Stimulated activated CD8-positive, alpha-beta memory T cell treated with anti-CD3 and anti-CD28 coated beads, Interleukin-7, amount 100 ng/mL, for 48 hours (primary cell): Measurements from ENCODE around the gene NARF.
"Not testable (repeated sequence)": the region's sequence is repeated elsewhere in the genome, so short reads cannot be mapped to it uniquely, and the experiment has no call there.

Source experiments
- DNase-seq, 2 donors: peaks; one replicate each; pipeline ENCODE4 v3.0.0-alpha.2; 2020; ENCODE audit warnings: low read depth in 1 of 2; ENCODE audit errors: extremely low read depth in 1 of 2

NARF gene

GRCh38 chr17:82496529-82497434, 38.2 kb downstream of the NARF start:
- DNase-seq: peak; percentile 85 to 90

GRCh38 chr17:82497483-82498405, 39.2 kb downstream of the NARF start:
- DNase-seq: no peak

GRCh38 chr17:82502207-82502606, 43.7 kb downstream of the NARF start:
- no peak for DNase-seq

GRCh38 chr17:82503094-82503727, 44.7 kb downstream of the NARF start:
- no peak for DNase-seq

GRCh38 chr17:82503728-82504308, 45.3 kb downstream of the NARF start:
- DNase-seq: no peak

- DNase-seq: no peak
Observed at GRCh38 chr17:82505296-82505695, 46.8 kb downstream of the NARF start.

GRCh38 chr17:82506402-82506801, 47.9 kb downstream of the NARF start:
- peak in 1 of 2 donors; percentile 51 for DNase-seq

- no peak for DNase-seq
Observed at GRCh38 chr17:82507631-82508175, 49.2 kb downstream of the NARF start.

GRCh38 chr17:82511642-82512041, 53.1 kb downstream of the NARF start:
- DNase-seq: not testable (repeated sequence)

GRCh38 chr17:82513864-82514263, 55.3 kb downstream of the NARF start:
- DNase-seq: not testable (repeated sequence)

GRCh38 chr17:82517230-82517865, 58.8 kb downstream of the NARF start:
- no peak for DNase-seq

- peak; percentile 81 to 92 for DNase-seq
Observed at GRCh38 chr17:82518826-82519810, 60.6 kb downstream of the NARF start, which contains the start of gene FOXK2. Gene FOXK2 (plus strand): TSS chr17:82519732. CDS start chr17:82519889, 157 bp downstream.

GRCh38 chr17:82519971-82520903, 61.7 kb downstream of the NARF start:
- no peak for DNase-seq

- DNase-seq: no peak
Observed at GRCh38 chr17:82524540-82524939, 66.0 kb downstream of the NARF start.

- DNase-seq: no peak
Observed at GRCh38 chr17:82525712-82526111, 67.2 kb downstream of the NARF start.

- DNase-seq: no peak
Observed at GRCh38 chr17:82527898-82528297, 69.4 kb downstream of the NARF start.

GRCh38 chr17:82528484-82529265, 70.1 kb downstream of the NARF start:
- no peak for DNase-seq
